A204.1 (cell line): Measurements from ENCODE around the gene FCGR2B.
"Not testable (repeated sequence)": the region's sequence is repeated elsewhere in the genome, so short reads cannot be mapped to it uniquely, and the experiment has no call there.

ENCODE experiments used
- FAIRE-seq: peaks from 2 replicates; lab custom pipeline; 2012; peaks lifted over from hg19 to GRCh38; lab: Jason Lieb, UNC

Gene FCGR2B

GRCh38 chr1:161706113-161706481 lies 43.2 kb downstream of the FCGR2B start:
- FAIRE-seq: no peak

GRCh38 chr1:161706482-161707347 lies 43.8 kb downstream of the FCGR2B start, which contains the start of gene FCRLA:
TSS of gene FCRLA (plus strand) at chr1:161707229. CDS start at chr1:161707265, 36 bp downstream.
- no peak for FAIRE-seq

- FAIRE-seq: no peak
These were observed 44.6 kb downstream of the FCGR2B start for GRCh38 chr1:161707503-161707902.

GRCh38 chr1:161709373-161709772 lies 46.4 kb downstream of the FCGR2B start:
- FAIRE-seq: no peak

- FAIRE-seq: no peak
These were observed 47.6 kb downstream of the FCGR2B start for GRCh38 chr1:161710560-161710959.

GRCh38 chr1:161718559-161719324 lies 55.8 kb downstream of the FCGR2B start:
- FAIRE-seq: no peak

- FAIRE-seq: no peak
These were observed 56.3 kb downstream of the FCGR2B start for GRCh38 chr1:161719325-161719611.

GRCh38 chr1:161720422-161720821 lies 57.5 kb downstream of the FCGR2B start:
- no peak for FAIRE-seq

- FAIRE-seq: no peak
These were observed 58.2 kb downstream of the FCGR2B start, which contains the start of gene FCRLB for GRCh38 chr1:161720956-161721737. TSS of gene FCRLB (plus strand) at chr1:161721544. CDS start at chr1:161722673, 1,129 bp downstream.

GRCh38 chr1:161721738-161722343 lies 58.9 kb downstream of the FCGR2B start:
- FAIRE-seq: no peak

- no peak for FAIRE-seq
These were observed 59.5 kb downstream of the FCGR2B start for GRCh38 chr1:161722406-161722805.

GRCh38 chr1:161723459-161724141 lies 60.7 kb downstream of the FCGR2B start:
- no peak for FAIRE-seq

GRCh38 chr1:161725258-161725907 lies 62.4 kb downstream of the FCGR2B start:
- FAIRE-seq: not testable (repeated sequence)

GRCh38 chr1:161725908-161726472 lies 63.0 kb downstream of the FCGR2B start:
- no peak for FAIRE-seq

GRCh38 chr1:161726473-161727255 lies 63.7 kb downstream of the FCGR2B start:
- no peak for FAIRE-seq

- no peak for FAIRE-seq
These were observed 64.4 kb downstream of the FCGR2B start for GRCh38 chr1:161727256-161727924.
